SKM-1 treated with dmso at 0.1 percent for 144 hours (cell line): ENCODE measurements around the gene HSPB1.
"Not testable (repeated sequence)": the region's sequence is repeated elsewhere in the genome, so short reads cannot be mapped to it uniquely, and the experiment has no call there.

ENCODE experiments used
- DNase-seq: peaks from one replicate; lab custom pipeline; 2025; ENCODE audit not compliant: unreplicated experiment; lab: John Stamatoyannopoulos, UW

The HSPB1 gene

DNA sequence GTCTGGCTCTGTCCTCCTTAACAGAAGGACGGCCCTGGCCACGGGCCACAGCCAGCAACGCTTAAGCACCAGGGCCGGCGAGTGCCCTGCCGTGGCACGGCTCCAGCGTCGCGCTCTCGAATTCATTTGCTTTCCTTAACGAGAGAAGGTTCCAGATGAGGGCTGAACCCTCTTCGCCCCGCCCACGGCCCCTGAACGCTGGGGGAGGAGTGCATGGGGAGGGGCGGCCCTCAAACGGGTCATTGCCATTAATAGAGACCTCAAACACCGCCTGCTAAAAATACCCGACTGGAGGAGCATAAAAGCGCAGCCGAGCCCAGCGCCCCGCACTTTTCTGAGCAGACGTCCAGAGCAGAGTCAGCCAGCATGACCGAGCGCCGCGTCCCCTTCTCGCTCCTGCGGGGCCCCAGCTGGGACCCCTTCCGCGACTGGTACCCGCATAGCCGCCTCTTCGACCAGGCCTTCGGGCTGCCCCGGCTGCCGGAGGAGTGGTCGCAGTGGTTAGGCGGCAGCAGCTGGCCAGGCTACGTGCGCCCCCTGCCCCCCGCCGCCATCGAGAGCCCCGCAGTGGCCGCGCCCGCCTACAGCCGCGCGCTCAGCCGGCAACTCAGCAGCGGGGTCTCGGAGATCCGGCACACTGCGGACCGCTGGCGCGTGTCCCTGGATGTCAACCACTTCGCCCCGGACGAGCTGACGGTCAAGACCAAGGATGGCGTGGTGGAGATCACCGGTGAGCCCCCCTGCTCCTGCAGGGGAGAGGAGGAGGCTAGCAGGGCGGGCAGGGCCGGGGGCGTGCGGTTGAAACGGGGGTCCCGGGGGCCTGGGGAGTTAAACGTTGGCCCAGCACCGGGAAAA is at the start of gene HSPB1:
Gene HSPB1, plus strand, starts transcription at position 327 of the 855 bp plus-strand sequence. Its CDS starts 40 bp downstream, at position 367.
- DNase-seq = peak; percentile 71

DNA sequence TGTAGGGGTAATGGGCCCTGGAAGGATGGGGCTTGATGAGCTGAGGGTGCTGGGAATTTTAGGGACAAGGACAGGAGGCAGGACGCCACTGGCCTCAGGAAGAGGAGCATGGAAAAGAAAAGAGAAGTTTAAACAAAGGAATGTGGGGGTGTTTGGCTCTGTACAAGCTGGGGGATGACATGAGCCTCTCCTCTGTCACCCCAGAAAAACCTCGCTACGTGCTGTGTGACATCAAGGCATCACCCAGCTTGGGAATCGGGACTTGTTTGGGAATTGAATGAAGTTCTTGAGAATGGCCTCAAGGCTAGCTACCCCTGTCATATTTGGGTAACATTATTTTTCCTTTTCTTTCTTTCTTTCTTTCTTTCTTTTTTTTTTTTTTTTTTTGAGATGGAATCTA is 47.7 kb upstream of the HSPB1 start:
- DNase-seq = no peak

DNA sequence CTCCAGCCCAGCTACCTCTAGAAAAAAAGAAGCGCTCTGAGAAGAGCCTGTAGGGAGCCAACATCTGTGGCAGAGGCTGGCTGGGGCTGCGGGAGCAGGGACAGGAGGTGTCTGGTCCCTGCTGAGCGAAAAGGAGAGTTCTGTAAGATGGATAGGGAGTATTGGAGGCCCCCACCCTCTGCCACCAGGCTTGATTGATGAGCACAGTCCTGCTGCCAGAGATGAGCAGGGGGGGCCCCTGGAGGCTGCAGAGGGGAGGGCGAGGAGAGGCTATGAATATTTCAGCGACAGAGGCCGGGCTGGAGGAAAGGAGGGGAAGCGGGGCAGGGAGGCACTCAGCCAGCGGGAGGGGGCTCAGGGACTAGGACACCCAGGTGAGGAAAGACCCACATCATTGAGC is 44.5 kb upstream of the HSPB1 start:
- DNase-seq = no peak

DNA sequence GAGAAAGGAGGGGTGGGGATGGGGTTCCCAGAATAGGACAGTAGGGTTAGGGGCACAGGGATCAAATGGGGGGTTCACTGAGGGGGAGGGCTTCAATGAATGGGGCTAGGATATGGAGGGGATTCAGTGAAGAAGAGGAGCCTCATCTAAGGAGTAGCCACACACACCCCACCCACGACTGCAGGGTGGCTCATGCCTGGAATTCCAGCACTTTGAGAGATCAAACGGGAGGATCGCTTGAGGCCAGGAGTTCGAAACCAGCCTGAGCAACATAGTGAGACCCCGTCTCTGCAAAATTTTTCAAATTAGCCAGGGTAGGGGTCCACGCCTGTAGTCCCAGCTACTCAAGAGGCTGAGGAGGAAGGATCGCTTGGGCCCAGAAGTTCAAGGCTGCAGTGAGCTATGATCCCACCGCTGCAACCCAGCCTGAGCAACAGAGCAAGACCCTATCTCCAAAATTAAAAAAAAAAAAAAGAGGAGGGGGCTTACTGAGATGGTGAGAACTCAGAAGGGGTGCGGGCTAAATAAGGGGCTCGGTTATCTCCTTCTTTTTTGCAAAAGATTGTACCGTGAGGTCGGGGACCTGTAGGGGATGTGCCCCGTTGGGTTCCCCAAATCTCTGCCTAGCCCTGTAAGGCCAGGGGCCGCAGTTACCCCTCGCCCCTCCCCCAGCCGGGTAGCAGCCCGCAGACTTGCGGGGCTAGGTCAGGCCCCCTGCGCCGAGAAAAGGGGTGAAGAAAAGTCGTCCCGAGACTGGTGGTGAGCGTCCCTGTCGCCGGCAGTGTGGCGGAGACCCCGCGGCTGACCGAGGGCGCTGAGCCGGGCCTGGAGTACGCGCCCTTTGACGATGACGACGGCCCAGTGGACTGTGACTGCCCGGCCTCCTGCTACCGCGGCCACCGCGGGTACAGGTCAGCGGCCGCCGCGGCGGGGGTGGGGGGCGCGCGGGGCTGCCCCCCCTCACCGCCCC is 43.1 kb upstream of the HSPB1 start:
- no peak for DNase-seq

DNA sequence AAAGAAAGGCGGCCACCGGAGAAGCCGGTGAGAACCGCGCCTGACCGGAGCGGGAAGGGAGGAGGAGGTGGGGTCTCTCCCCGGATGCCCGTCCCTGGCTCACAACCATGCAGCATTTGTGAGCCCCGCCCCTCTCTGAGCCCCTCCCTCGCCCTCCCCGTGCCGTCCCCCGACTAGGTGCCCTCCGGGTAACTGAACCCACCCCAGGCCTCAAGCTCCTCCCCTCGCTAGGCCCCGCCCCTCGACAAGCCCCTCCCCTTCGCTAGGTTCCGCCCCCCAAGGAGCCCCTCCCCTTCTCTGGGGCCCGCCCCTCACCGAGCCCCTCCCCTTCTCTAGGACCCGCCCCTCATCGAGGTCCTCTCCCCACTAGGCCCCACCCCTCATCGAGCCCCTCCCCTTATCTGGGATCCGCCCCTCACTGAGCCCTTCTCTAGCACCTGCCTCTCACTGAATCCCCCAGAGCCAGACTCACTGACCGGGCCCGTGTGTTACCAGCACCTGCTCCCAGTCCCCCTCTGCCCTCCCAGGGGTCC is 42.2 kb upstream of the HSPB1 start:
- DNase-seq = no peak

DNA sequence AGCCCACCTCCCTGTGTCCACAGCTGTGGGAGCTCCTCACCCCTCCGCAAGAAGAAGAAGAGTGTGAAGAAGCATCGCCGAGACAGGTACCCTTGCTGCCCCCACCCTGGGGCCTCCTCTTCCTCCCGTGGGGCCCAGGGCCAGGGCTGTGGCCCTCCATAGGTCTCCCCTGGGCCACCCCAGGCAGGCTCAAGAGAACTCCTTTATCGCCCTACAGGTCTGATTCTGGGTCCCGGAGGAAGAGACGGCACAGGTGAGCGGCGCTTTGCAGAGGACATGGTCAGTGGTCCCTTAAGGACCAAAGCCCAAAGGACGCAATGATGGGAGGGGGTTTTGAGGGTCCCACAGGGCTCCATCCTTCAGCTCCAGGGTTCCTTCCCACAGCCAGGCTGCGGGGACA is 41.1 kb upstream of the HSPB1 start:
- DNase-seq = no peak

DNA sequence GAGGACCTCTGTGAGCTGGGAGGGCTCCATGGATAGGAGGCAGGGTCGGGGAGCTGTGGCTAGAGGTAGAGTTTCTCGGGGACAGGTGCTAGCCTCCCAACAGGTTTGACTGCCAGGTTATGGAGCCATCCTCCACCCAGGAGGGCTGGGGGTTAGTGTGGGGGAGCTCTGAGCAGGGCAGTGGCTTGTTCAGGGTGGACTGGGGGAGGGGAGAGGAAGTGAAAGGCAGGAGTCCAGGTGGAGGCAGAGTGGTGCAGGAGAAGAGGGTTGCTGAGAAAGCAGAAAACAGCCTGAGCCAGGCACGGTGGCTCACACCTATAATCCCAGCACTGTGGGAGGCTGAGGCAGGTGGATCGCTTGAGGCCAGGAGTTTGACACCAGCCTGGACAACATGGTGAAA is 40.5 kb upstream of the HSPB1 start:
- DNase-seq = no peak

DNA sequence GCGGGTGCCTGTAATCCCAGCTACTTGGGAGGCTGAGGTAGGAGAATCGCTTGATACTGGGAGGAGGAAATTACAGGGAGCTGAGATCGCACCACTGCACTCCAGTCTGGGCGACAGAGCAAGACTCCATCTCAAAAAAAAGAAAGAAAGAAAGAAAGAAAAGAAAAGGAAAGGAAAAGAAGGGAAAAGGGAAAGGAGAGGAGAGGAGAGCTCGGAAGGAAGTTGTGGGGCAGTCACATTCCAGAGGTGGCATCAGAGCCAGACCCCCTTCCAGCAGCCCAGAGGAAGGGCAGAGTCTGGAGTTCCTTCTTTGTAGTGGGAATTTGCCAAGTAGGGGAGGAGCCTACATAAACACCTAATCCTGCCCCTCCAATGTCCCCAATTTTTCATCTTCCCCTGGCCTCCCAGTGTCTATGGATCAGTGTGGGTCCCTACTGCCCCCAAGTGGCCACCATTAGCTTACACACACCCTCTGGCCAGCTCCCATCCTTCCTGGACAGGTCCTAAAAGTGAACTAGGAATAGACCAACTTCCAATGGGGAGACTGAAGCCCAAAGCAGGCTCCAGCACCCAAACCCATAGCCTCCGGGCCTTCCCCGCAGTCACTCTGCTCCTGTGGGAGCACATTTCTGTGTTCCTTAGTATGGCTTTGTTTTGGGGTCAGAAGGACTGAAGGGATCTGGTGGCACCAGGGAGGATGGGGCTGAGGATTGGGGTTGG is 39.6 kb upstream of the HSPB1 start:
- DNase-seq = peak; percentile 40

DNA sequence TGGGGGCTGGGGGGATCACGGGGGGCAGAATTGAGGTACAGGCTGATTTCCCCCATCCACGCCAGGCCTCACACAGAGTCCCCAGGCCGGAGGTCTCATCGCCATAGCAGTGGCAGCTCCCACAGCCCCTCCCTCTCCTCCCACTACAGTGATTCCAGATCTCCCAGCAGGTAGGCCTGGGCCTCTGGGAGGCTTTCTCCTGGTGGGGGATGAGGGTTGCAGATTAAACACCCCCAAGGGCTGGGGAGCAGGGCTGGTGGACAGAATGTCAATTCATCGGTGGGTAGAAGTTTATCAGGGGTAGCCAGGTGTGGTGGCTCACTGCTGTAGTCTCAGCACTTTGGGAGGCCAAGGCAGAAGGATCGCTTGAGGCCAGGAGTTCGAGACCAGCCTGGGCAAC is 37.2 kb upstream of the HSPB1 start:
- DNase-seq = no peak

DNA sequence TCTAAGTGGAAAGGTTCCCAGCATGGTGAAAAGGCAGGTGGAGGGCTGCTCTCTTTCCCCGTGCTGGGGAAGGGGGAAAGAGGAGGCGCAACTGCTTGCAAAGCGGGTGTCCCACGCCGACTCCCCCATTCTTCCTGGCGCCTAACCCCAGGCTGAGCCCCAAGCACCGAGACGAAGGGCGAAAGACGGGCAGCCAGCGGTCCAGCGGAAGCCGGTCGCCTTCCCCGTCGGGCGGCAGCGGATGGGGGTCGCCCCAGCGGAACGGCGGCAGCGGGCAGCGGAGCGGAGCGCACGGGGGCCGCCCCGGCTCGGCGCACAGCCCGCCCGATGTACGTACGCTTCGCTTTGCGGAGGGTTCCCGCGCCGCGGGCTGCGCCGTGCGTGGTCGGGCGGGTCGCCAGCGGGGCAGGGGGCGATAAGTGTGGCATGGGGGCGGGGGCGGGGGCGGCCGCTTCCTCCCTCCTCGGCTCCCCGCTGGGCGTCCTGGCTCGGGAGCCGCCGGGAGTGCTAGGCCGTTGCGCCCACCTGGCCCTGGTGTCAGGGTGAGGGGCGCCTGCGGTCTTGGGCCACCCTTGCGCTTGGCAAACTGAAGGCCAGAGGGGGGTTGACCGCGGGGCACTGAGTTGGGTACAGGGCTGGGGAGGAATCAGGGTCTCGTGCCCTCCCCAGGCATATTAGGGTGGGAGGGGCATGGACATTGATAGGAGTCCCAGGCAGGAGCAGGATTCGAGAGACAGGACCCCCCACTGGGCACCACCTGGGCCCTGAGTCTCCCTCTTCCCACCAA is 35.2 kb upstream of the HSPB1 start:
- DNase-seq = no peak

DNA sequence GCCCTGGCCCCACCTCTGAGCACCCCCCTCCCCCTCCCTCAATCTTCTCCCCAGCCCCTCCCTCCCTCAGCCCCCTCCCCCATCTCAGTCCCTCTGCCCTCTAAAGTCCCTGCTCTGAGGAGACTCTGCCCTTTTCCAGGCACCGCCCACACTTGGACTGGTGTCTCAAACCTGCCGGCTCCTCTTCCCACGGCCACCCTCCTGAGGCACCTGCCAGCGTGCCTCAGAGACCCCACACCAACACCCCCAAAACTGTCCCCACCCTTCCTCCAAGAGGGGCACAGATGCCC is 34.6 kb upstream of the HSPB1 start:
- DNase-seq = no peak

DNA sequence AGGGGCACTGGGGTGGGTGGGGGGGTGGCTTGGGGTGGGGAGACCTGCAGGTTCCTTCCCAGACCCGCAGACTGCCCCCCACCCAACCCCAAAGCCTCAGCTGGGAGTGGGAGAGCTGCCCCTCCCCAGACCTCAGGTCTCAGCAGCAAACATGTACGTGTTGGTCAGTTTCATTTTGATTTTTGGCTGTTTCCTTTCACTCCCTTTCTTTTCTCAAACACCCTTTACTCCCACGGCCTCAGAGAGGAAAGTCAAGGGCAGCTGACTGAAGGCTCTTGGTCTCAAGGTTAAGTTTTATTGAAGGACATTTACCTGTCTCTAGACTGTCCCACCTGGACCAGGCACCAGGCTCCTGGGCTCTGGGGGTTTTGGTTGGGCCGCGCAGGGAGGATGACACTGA is 34.1 kb upstream of the HSPB1 start:
- DNase-seq = no peak

DNA sequence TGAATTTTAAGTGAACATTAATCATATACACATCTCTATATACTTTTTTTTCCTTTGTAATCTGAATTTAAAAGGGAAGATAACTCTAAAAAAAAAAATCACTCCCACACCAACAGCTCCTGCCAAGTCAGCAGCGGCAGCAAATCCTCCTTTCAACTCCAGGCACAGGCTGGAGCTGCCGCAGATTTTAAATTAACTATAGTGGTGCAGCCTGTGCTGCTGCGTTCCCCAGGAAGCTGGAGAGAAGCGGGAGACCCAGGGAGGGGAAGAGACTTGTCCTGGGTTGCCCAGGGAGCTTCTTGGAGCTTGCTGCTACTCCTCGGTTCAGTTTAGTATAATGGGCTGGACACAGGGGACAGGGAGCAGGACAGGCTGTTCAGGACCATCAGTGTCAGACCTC is 32.6 kb upstream of the HSPB1 start:
- no peak for DNase-seq

DNA sequence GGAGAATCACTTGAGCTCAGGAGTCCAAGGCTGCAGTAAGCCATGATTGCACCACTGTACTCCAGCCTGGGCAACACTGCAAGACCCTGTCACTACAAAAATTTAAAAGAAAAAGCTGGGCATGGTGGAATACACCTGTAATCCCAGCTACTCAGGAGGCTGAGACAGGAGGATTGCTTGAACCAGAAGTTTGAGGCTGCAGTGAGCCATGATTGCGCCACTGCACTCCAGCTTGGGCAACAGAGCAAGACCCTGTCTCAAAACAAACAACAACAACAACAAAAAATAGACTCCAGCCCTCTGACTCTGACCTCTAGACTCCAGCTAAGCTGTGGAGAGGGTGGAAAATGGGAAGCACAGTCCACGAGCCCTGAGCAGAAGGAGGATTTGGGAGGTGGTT is 31.1 kb upstream of the HSPB1 start:
- not testable (repeated sequence) for DNase-seq

DNA sequence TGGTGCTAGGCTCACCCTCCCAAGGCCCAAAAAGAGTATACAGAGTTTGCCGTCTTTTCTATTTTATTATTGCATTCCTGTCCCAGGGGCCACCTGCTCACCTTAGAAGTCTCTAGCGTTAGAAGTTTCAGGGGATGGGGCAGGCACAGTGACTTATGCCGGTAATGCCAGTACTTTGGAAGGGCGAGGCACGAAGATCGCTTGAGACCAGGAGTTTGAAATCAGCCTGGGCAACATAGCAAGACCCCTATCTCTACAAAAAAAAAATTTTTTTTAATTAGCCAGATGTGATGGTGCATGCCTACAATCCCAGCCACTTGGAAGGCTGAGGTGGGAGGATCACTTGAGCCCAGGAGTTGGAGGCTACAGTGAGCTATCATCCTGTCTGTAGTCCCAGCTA is 30.3 kb upstream of the HSPB1 start:
- no peak for DNase-seq

DNA sequence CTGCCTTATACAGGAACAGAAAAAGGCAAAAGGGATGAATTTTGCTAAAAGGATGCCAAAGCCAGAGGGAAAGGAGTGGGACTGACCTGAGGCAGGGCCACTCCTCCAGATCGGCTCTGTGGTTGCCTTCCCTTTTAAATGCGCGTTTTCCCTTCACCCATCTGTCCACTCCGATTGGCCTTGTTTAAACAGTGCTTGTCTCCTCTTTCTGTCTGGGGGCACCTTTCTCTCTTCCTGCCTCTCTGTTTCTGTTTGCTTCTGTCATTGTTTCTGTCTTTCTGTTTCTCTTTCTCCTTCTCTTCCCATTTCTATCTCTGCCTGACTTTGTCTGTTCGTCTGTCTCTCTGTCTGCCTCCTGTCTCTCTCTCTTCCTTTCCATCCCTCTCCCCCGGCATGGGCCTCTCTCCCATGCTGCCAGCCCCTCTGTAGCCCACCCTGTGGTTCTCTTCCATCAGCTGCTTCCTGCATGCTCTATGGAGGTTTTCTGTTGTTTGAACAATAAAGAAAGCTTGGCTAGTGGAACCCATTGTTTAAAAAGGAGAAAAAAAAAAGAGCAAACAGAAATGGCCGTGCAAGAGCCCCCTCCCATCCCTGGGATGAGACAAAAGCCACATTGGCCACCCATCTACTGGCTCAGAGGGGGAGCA is 29.5 kb upstream of the HSPB1 start:
- no peak for DNase-seq

DNA sequence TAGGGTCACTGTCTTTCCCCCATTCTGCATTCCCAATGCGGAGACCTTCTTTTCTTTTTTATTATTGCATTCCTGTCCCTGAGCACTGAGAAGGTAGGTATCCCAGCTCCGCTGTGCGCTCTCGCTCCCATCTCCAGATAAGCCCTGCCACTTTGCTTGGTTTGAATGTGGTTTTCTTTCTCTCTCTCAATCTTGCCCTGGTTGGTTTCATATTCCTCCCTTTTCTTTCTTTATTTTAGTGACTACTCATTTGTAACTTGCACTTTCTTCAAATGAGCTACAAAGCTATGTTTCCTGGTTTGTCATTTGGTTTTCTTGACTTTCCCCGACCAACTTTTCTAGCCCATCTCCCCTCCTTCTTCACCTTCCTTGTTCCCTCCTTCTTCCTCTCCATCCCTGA is 29.0 kb upstream of the HSPB1 start:
- DNase-seq = no peak

DNA sequence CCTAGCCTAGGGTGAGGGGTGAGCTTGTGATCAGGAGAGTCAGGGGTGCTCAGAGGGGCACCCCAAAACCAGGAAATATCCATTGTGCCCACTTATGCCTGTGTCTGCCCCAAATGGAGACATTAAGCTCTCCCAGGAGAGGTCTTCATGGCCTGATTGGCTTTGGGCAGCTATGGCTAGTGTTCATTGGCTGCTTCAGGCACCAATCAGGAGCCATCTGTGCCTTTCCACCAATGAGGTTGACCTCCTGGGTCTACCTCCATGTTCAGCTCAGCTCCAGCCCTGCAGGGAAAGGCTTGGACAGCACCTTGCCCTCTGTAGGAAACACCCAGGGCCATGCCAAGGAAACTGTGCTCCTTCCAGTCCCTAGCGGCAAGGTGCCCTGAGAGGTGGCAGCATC is 23.9 kb upstream of the HSPB1 start:
- DNase-seq = no peak

DNA sequence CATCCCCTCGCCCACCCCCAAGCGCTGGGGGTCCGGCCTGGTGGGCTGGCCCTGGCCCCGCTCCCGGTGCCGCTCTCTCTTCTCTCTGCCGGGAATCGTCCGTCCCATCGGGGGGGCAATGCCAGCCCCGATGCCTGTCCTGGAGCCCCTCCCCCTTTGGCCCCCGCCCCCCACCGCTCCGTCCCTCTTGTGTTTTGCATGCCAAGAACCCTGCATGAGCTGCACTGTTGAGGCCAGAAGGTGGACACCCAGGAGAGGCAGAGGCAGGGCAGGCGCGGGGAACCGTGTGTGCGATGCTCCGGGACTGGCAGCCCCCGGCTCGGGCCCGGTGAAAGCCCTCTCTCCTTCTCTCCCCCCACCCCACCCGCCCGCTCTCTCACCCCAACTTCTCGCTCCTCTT is 22.1 kb upstream of the HSPB1 start:
- no peak for DNase-seq
